Measurements from ENCODE around the gene AUH.

AUH gene, protein sequence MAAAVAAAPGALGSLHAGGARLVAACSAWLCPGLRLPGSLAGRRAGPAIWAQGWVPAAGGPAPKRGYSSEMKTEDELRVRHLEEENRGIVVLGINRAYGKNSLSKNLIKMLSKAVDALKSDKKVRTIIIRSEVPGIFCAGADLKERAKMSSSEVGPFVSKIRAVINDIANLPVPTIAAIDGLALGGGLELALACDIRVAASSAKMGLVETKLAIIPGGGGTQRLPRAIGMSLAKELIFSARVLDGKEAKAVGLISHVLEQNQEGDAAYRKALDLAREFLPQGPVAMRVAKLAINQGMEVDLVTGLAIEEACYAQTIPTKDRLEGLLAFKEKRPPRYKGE

GRCh38 chr9:91361291-91362050 lies at the start of gene AUH:
TSS of gene AUH (minus strand) at chr9:91361918. CDS start at chr9:91361889, 29 bp downstream.
- peak within 1 kb of the TSS; percentile 77 to 93 for H3K4me3 ChIP-seq (ENCODE audit: low read depth in 1 of 2, low read length in 2 of 2)
- no peaks in the 10 kb centered on the region for H3K27me3 ChIP-seq (ENCODE audit: control insufficient read depth in 1 of 2, insufficient read depth in 2 of 2, low read length in 2 of 2)
- H3K36me3 ChIP-seq (ENCODE audit: control insufficient read depth in 1 of 2, insufficient read depth in 2 of 2, low read length in 2 of 2): no peaks in the 10 kb centered on the region
- peak within 1 kb of the TSS; percentile 74 to 84 for H3K9ac ChIP-seq (ENCODE audit: low read depth in 1 of 2, low read length in 2 of 2)
- H3K27ac ChIP-seq (ENCODE audit: low read depth, low read length): peak within 1 kb of the TSS; percentile 85
- no peaks in the 10 kb centered on the region for H3K9me3 ChIP-seq (ENCODE audit: control insufficient read depth in 1 of 2, low read length in 2 of 2)
- peaks cover 22 to 24% of the 10 kb centered on the region in 2 donors for H3K4me1 ChIP-seq (ENCODE audit: control insufficient read depth in 1 of 2, insufficient read depth in 2 of 2, low read length in 2 of 2)

GRCh38 chr9:91411096-91411771 lies 49.5 kb upstream of the AUH start:
- Histone ChIP-seq H3K36me3 (ENCODE audit: control insufficient read depth in 1 of 2, insufficient read depth in 2 of 2, low read length in 2 of 2) (peaks cover 16 to 24% of the 10 kb centered on the region in 2 donors), H3K4me1 (ENCODE audit: control insufficient read depth in 1 of 2, insufficient read depth in 2 of 2, low read length in 2 of 2) (peaks cover 0 to 9% of the 10 kb centered on the region in 2 donors), H3K27ac (ENCODE audit: low read depth, low read length) (no peak overlapping the region), H3K9ac (ENCODE audit: low read depth in 1 of 2, low read length in 2 of 2) (no peak overlapping the region), H3K27me3 (ENCODE audit: control insufficient read depth in 1 of 2, insufficient read depth in 2 of 2, low read length in 2 of 2) (no peaks in the 10 kb centered on the region), H3K9me3 (ENCODE audit: control insufficient read depth in 1 of 2, low read length in 2 of 2) (no peaks in the 10 kb centered on the region), H3K4me3 (ENCODE audit: low read depth in 1 of 2, low read length in 2 of 2) (no peak overlapping the region)

DNA sequence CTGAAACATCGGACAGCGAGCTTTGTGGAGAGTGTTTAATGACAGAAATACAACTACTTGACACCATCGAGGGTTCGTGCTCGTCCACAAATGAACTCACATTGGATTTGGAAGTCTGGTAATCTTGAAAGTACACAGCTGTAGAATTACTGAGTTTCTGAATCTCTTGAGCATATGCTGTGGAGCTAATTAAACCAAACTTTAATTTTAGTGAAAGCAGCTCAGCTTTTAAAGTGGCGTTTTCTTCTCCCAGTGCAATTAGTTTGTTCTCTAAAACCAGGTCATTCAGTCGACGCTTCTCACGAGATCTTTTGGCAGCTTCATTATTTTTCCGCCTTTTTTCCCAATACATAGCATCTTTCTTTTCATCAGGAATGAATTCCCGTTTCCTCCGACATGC lies 48.4 kb upstream of the AUH start:
- H3K9ac ChIP-seq (ENCODE audit: low read depth in 1 of 2, low read length in 2 of 2): no peak overlapping the region
- H3K27ac ChIP-seq (ENCODE audit: low read depth, low read length): no peak overlapping the region
- H3K27me3 ChIP-seq (ENCODE audit: control insufficient read depth in 1 of 2, insufficient read depth in 2 of 2, low read length in 2 of 2): no peaks in the 10 kb centered on the region
- H3K4me1 ChIP-seq (ENCODE audit: control insufficient read depth in 1 of 2, insufficient read depth in 2 of 2, low read length in 2 of 2): peaks cover 0 to 8% of the 10 kb centered on the region in 2 donors
- H3K4me3 ChIP-seq (ENCODE audit: low read depth in 1 of 2, low read length in 2 of 2): no peak overlapping the region
- peaks cover 16 to 24% of the 10 kb centered on the region in 2 donors for H3K36me3 ChIP-seq (ENCODE audit: control insufficient read depth in 1 of 2, insufficient read depth in 2 of 2, low read length in 2 of 2)
- no peaks in the 10 kb centered on the region for H3K9me3 ChIP-seq (ENCODE audit: control insufficient read depth in 1 of 2, low read length in 2 of 2)

DNA sequence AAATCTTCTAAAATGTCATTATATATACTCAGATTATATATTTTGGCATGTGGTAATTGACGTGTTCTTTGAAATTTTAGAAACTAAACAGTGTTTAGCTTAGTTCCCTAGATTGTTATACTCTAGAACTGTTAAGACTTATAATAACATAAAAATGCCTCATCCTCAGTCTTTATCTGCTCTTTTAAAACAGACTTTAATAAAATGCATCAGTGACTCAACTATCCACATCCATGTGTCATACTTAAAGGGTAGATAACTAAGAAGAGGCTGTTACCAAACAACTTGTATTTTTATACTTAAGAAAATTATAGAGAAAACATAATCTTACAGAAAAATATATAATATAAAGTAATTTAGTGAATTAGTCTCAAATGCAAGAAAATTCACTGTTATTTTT lies 46.8 kb upstream of the AUH start:
- no peak overlapping the region for H3K27ac ChIP-seq (ENCODE audit: low read depth, low read length)
- no peak overlapping the region for H3K4me3 ChIP-seq (ENCODE audit: low read depth in 1 of 2, low read length in 2 of 2)
- H3K36me3 ChIP-seq (ENCODE audit: control insufficient read depth in 1 of 2, insufficient read depth in 2 of 2, low read length in 2 of 2): peaks cover 16 to 24% of the 10 kb centered on the region in 2 donors
- H3K9me3 ChIP-seq (ENCODE audit: control insufficient read depth in 1 of 2, low read length in 2 of 2): no peaks in the 10 kb centered on the region
- H3K27me3 ChIP-seq (ENCODE audit: control insufficient read depth in 1 of 2, insufficient read depth in 2 of 2, low read length in 2 of 2): no peaks in the 10 kb centered on the region
- no peak overlapping the region for H3K9ac ChIP-seq (ENCODE audit: low read depth in 1 of 2, low read length in 2 of 2)
- peaks cover 0 to 8% of the 10 kb centered on the region in 2 donors for H3K4me1 ChIP-seq (ENCODE audit: control insufficient read depth in 1 of 2, insufficient read depth in 2 of 2, low read length in 2 of 2)

DNA sequence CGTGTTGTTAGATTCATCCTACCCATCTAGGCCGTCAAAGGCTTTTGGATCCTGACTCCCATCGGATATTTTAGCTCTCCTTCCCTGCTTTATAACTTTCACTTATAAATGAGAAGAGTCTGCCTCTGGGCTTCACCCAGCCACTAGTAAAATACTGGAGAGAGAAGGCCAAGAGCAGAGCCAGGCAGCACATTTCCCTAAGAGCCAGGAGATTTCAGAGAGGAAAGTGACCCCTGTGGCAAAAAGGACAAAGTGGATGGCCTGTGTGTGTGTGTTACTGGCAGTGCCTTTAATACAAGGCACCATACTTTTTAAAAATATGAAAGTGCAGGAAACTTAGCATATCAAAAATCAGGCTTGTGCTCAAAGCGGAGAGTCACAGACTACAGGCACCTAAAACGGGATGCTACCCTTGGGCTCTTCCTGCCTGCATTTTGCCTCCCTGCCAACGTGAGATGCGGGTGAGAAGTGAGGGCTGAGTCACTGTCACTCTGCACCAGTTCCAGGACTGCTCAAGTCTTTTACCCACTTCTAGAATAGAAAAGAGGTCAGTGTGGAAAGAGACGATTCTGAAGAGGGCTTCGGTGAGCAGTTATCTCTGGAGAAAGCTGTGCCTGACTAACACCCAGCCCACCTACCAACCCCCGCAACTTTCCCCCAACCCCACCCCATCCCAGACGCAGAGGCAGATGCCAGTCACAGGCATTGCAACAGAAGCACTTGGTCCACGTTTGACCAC lies 46.0 kb upstream of the AUH start:
- Histone ChIP-seq H3K9me3 (ENCODE audit: control insufficient read depth in 1 of 2, low read length in 2 of 2) (no peaks in the 10 kb centered on the region), H3K4me3 (ENCODE audit: low read depth in 1 of 2, low read length in 2 of 2) (no peak overlapping the region), H3K36me3 (ENCODE audit: control insufficient read depth in 1 of 2, insufficient read depth in 2 of 2, low read length in 2 of 2) (peaks cover 16 to 24% of the 10 kb centered on the region in 2 donors), H3K4me1 (ENCODE audit: control insufficient read depth in 1 of 2, insufficient read depth in 2 of 2, low read length in 2 of 2) (peaks cover 0 to 8% of the 10 kb centered on the region in 2 donors), H3K27me3 (ENCODE audit: control insufficient read depth in 1 of 2, insufficient read depth in 2 of 2, low read length in 2 of 2) (no peaks in the 10 kb centered on the region), H3K27ac (ENCODE audit: low read depth, low read length) (no peak overlapping the region), H3K9ac (ENCODE audit: low read depth in 1 of 2, low read length in 2 of 2) (no peak overlapping the region)

DNA sequence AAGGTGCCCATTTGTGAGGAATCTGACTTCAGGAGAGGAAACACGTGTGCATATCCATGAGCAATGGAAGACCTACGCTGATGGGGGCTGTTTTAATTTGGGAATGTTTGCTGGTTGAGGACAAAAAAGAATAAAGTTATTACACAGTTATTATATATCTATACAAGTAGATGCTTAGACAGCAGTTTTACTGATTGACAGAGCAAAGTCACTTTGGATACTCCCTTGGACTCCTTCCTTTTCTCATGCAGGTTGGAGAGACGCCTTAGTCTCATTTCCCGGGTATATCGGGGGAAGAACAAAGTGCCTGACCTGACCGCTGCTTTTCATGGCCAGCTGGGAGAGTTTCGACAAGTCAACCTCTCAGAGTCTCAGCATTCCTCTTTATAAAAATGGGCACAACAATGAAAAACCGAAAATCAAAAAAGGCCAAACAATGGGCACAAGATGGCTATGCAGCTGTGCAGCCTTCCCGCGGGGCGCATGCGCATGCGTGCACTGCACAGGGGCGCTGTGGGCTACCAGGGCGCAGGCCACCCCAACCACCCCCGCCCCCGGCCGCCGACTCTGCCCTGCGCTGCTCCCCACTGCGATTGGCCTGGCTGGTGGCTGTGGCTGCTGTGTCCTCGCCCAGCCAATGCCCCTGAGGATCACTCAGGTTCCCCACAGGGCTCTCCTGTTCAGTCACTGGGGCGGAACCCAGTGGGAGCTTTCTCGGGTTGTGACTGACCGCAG lies 43.8 kb upstream of the AUH start:
- peaks cover 16 to 22% of the 10 kb centered on the region in 2 donors for H3K36me3 ChIP-seq (ENCODE audit: control insufficient read depth in 1 of 2, insufficient read depth in 2 of 2, low read length in 2 of 2)
- no peaks in the 10 kb centered on the region for H3K4me1 ChIP-seq (ENCODE audit: control insufficient read depth in 1 of 2, insufficient read depth in 2 of 2, low read length in 2 of 2)
- no peaks in the 10 kb centered on the region for H3K27me3 ChIP-seq (ENCODE audit: control insufficient read depth in 1 of 2, insufficient read depth in 2 of 2, low read length in 2 of 2)

GRCh38 chr9:91403665-91404543 lies 42.2 kb upstream of the AUH start:
- no peaks in the 10 kb centered on the region for H3K27me3 ChIP-seq (ENCODE audit: control insufficient read depth in 1 of 2, insufficient read depth in 2 of 2, low read length in 2 of 2)
- no peak overlapping the region for H3K4me3 ChIP-seq (ENCODE audit: low read depth in 1 of 2, low read length in 2 of 2)
- H3K9ac ChIP-seq (ENCODE audit: low read depth in 1 of 2, low read length in 2 of 2): no peak overlapping the region
- H3K36me3 ChIP-seq (ENCODE audit: control insufficient read depth in 1 of 2, insufficient read depth in 2 of 2, low read length in 2 of 2): peaks cover 0 to 6% of the 10 kb centered on the region in 2 donors
- no peaks in the 10 kb centered on the region for H3K4me1 ChIP-seq (ENCODE audit: control insufficient read depth in 1 of 2, insufficient read depth in 2 of 2, low read length in 2 of 2)
- H3K27ac ChIP-seq (ENCODE audit: low read depth, low read length): no peak overlapping the region
- H3K9me3 ChIP-seq (ENCODE audit: control insufficient read depth in 1 of 2, low read length in 2 of 2): no peaks in the 10 kb centered on the region

More for the DNA sequence above, 43.8 kb upstream of the AUH start:
- Histone ChIP-seq H3K27ac (ENCODE audit: low read depth, low read length) (no peak overlapping the region), H3K9me3 (ENCODE audit: control insufficient read depth in 1 of 2, low read length in 2 of 2) (no peaks in the 10 kb centered on the region), H3K4me3 (ENCODE audit: low read depth in 1 of 2, low read length in 2 of 2) (no peak overlapping the region), H3K9ac (ENCODE audit: low read depth in 1 of 2, low read length in 2 of 2) (no peak overlapping the region)

- Histone ChIP-seq H3K4me1 (ENCODE audit: control insufficient read depth in 1 of 2, insufficient read depth in 2 of 2, low read length in 2 of 2) (peaks cover 0 to 4% of the 10 kb centered on the region in 2 donors), H3K9ac (ENCODE audit: low read depth in 1 of 2, low read length in 2 of 2) (no peak overlapping the region), H3K4me3 (ENCODE audit: low read depth in 1 of 2, low read length in 2 of 2) (no peak overlapping the region), H3K36me3 (ENCODE audit: control insufficient read depth in 1 of 2, insufficient read depth in 2 of 2, low read length in 2 of 2) (no peaks in the 10 kb centered on the region), H3K27ac (ENCODE audit: low read depth, low read length) (no peak overlapping the region), H3K9me3 (ENCODE audit: control insufficient read depth in 1 of 2, low read length in 2 of 2) (no peaks in the 10 kb centered on the region), H3K27me3 (ENCODE audit: control insufficient read depth in 1 of 2, insufficient read depth in 2 of 2, low read length in 2 of 2) (no peaks in the 10 kb centered on the region)
These were observed 37.2 kb upstream of the AUH start for GRCh38 chr9:91398926-91399325.
